ENCODE measurements around the gene HERPUD1.

Gene HERPUD1

GRCh38 chr16:56993204-56993603 is 61.3 kb downstream of the HERPUD1 start:
- H3K4me3 ChIP-seq (ENCODE audit: low read depth, low read length): no peak overlapping the region
- no peak for TF ChIP-seq CTCF (IDR thresholded peaks at IDR 0.05; ENCODE audit: borderline replicate concordance, insufficient read depth, low read depth, low read length)

- TF ChIP-seq CTCF (IDR thresholded peaks at IDR 0.05; ENCODE audit: borderline replicate concordance, insufficient read depth, low read depth, low read length): no peak
Measured at GRCh38 chr16:56994311-56994710, 62.4 kb downstream of the HERPUD1 start.

More at GRCh38 chr16:56994311-56994710, 62.4 kb downstream of the HERPUD1 start:
- H3K4me3 ChIP-seq (ENCODE audit: low read depth, low read length): no peak overlapping the region

Data from GM12875 (cell line).